Nephron progenitor cell (in vitro differentiated cells): ENCODE results near the gene STN1.

Experiments
- DNase-seq: peaks from one replicate; pipeline ENCODE4 v3.0.0; 2021
- H3K27ac Mint-ChIP-seq: 2 replicates; pipeline ENCODE4 v1.8.0; 2021; ENCODE audit warnings: mild to moderate bottlenecking, moderate library complexity, mixed read lengths
- H3K27me3 Mint-ChIP-seq: 2 replicates; pipeline ENCODE4 v1.8.0; 2021; ENCODE audit warnings: mild to moderate bottlenecking, low read depth, mixed read lengths; ENCODE audit not compliant: poor library complexity
- H3K36me3 Mint-ChIP-seq: 2 replicates; pipeline ENCODE4 v1.8.0; 2021; ENCODE audit warnings: low read depth, mixed read lengths
- H3K4me1 Mint-ChIP-seq: 2 replicates; pipeline ENCODE4 v1.8.0; 2021; ENCODE audit warnings: mixed read lengths
- H3K4me3 Mint-ChIP-seq: 2 replicates; pipeline ENCODE4 v1.8.0; 2021; ENCODE audit warnings: mild to moderate bottlenecking, moderate library complexity, mixed read lengths
- H3K9me3 Mint-ChIP-seq: 2 replicates; pipeline ENCODE4 v1.8.0; 2021; ENCODE audit warnings: mild to moderate bottlenecking, moderate library complexity, mixed read lengths
- TF ChIP-seq, protein P1 (sequence below): fragments of 200-600 bp; sonication (generic); IDR thresholded peaks from 2 replicates; pipeline ENCODE4 v1.5.0; 2021; ENCODE audit warnings: antibody characterized with exemption

The STN1 gene

DNA sequence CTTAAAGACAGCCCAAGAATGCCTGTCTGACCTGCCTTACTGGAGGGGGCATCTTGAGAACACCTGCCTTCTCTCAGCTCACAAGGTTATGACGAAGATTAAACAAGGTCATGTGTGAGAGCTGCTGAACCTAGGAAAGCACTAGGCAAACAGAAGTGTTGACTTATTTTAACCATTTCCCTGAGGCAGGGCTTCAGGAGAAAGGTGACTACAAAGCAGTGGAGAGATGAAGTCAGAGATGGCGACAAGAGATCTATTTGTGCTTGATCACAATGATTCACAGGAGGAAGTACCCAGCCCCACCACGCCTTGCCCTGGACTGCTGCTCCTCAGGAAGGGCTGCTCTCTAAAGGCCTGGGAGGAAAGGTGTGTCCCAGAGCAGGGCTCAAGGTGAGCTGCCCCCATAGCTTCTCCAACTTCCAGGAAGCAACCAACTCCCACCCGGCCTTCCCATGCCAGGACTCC, 27.8 kb downstream of the STN1 start:
- Mint-ChIP-seq H3K4me1 (peaks cover 55% of the 10 kb centered on the region), H3K27me3 (peaks cover 5% of the 10 kb centered on the region), H3K36me3 (peaks cover 36% of the 10 kb centered on the region), H3K4me3 (no peak overlapping the region), H3K9me3 (no peaks in the 10 kb centered on the region), H3K27ac (no peak overlapping the region)
- TF ChIP-seq, protein P1, sequence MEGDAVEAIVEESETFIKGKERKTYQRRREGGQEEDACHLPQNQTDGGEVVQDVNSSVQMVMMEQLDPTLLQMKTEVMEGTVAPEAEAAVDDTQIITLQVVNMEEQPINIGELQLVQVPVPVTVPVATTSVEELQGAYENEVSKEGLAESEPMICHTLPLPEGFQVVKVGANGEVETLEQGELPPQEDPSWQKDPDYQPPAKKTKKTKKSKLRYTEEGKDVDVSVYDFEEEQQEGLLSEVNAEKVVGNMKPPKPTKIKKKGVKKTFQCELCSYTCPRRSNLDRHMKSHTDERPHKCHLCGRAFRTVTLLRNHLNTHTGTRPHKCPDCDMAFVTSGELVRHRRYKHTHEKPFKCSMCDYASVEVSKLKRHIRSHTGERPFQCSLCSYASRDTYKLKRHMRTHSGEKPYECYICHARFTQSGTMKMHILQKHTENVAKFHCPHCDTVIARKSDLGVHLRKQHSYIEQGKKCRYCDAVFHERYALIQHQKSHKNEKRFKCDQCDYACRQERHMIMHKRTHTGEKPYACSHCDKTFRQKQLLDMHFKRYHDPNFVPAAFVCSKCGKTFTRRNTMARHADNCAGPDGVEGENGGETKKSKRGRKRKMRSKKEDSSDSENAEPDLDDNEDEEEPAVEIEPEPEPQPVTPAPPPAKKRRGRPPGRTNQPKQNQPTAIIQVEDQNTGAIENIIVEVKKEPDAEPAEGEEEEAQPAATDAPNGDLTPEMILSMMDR, result no peak
- DNase-seq, result no peak

DNA sequence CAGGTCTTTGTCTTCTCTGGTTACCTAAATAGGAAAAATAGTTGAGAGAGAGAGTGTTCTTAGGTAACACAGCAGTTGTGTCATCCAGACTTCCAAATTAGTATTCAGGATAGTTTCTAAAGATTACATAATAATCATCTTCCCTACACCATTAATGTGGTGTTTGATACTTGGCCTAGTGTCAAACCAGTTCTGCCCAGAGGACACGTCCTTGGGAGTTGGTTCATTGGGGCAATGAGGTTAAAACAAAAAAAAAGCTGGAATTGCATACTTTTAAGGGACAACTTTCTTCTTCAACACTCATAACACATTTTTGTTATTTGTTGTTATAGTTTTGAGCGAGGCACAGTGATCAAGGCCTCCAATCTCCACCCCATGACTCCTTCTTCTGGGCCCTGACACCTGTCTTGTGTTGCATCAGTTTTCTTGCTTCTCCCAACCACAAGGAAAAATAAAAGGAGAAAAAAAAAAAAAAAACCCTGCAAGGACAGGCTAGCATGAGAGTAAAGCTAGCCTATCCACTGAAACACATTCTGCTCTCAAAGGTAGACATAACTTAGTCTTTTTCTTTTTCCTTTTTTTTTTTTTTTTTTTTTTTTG, 28.8 kb downstream of the STN1 start:
- peaks cover 45% of the 10 kb centered on the region for H3K4me1 Mint-ChIP-seq

DNA sequence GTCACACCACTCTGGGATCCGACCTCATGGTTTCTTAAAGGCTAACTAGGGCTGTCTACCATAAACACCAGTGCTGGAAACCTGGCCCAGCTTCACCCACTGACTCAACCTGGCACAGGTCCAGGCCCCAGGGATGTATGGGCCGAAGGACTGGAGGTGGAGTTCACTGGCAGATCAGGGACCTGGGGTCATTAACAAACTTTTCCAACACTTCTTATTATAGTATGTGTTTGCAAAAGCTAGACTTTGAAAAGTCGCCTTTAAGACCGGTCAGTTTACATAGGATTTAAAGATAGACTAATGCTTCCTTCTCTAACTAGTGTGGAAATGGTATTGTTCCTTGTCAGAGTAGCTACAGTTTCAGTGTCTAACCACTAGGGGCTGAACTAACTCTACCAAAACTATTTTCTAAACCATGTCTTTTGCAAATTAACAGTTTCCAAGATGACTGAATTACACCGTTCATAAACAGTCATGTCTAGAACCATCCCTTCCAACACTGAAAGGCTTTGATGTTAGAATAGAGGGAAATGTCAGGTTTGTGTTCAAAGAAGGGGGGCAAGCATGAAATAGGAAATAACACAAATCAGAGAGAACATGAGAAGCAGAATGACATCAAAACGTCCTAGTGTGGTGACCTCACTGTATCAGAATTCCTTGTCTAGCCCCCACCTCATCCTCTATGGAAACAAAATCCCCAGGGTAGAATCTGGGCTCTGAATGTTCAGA, 29.7 kb downstream of the STN1 start:
- Mint-ChIP-seq H3K4me3 (no peak overlapping the region), H3K27ac (no peak overlapping the region), H3K9me3 (no peaks in the 10 kb centered on the region), H3K36me3 (peaks cover 36% of the 10 kb centered on the region), H3K4me1 (peaks cover 36% of the 10 kb centered on the region), H3K27me3 (peaks cover 4% of the 10 kb centered on the region)
- DNase-seq, result no peak
- TF ChIP-seq, protein P1, result peak; percentile 83

More for the DNA sequence above, 28.8 kb downstream of the STN1 start:
- Mint-ChIP-seq H3K36me3 (peaks cover 36% of the 10 kb centered on the region), H3K4me3 (no peak overlapping the region), H3K27ac (no peak overlapping the region), H3K27me3 (peaks cover 5% of the 10 kb centered on the region), H3K9me3 (no peaks in the 10 kb centered on the region)
- TF ChIP-seq, protein P1, result no peak
- DNase-seq, result no peak

DNA sequence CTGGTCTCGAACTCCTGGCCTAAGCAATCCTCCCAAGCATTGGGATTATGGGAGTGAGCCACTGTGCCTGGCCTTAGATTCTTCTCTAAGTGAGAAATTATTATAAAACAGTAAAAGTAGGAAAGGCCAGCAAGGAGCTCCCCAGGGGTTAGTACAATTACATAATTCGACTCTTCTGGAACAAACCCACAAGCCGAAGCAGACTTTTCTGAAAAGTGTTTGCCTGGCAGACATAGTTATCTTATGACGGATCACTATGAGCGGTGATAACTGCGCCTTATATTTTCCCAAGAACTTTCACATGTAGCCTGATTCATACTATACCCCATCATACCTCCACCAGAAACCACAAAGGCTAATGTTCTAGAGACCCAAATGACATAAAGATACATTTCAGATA, 32.4 kb downstream of the STN1 start:
- H3K36me3 Mint-ChIP-seq, result peaks cover 34% of the 10 kb centered on the region
- H3K9me3 Mint-ChIP-seq, result no peaks in the 10 kb centered on the region
- H3K27ac Mint-ChIP-seq, result no peak overlapping the region
- H3K27me3 Mint-ChIP-seq, result peaks cover 4% of the 10 kb centered on the region
- TF ChIP-seq, protein P1, result no peak
- H3K4me1 Mint-ChIP-seq, result peaks cover 23% of the 10 kb centered on the region
- no peak for DNase-seq
- no peak overlapping the region for H3K4me3 Mint-ChIP-seq

DNA sequence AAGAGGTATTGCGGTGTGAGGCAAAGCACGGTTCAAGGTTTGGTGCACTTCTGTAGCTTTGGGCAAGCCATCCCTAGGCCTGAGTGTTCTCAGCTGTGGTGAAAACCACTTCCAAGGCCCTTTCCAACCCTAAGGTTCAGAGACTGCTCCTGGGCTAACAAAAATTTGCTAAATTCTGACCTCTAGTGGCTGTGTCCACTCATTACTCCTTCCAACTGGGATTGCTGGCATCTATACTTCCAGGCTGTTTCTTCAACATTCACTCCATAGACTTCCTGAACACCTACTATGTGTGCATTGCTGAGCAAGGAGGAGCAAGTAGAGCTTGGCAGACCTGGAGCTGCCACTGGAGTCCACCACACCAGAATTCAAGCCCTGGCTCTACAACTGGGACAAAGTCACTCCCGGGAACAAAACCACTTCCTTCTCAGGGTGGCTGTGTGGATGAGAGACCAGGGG, 33.3 kb downstream of the STN1 start:
- no peak overlapping the region for H3K4me3 Mint-ChIP-seq

More for the DNA sequence above, 33.3 kb downstream of the STN1 start:
- Mint-ChIP-seq H3K36me3 (peaks cover 35% of the 10 kb centered on the region), H3K27me3 (peaks cover 4% of the 10 kb centered on the region), H3K27ac (no peak overlapping the region), H3K4me1 (peaks cover 25% of the 10 kb centered on the region), H3K9me3 (no peaks in the 10 kb centered on the region)
- TF ChIP-seq, protein P1, result peak; percentile 84
- DNase-seq, result peak; percentile 52
